HG03095 (cell line): ENCODE measurements around the gene MAPKAP1.
A peak's percentile ranks its signal among the peaks of the same experiment; 100 is the strongest.

Experiments
- ATAC-seq: cut with Tn5 transposase; IDR thresholded peaks from one replicate; pipeline ENCODE4 v1.9.1; 2021; ENCODE audit warnings: moderate library complexity; ENCODE audit not compliant: unreplicated experiment

Gene MAPKAP1

GRCh38 chr9:125517577-125517976 is 189.4 kb downstream of the MAPKAP1 start:
- no peak for ATAC-seq

- no peak for ATAC-seq
Measured at GRCh38 chr9:125515983-125516940, 190.7 kb downstream of the MAPKAP1 start.

GRCh38 chr9:125515281-125515680 is 191.7 kb downstream of the MAPKAP1 start:
- no peak for ATAC-seq

- ATAC-seq, result no peak
Measured at GRCh38 chr9:125514468-125514867, 192.5 kb downstream of the MAPKAP1 start.

- peak; percentile 84 for ATAC-seq
Measured at GRCh38 chr9:125513668-125514413, 193.2 kb downstream of the MAPKAP1 start.

- no peak for ATAC-seq
Measured at GRCh38 chr9:125513303-125513667, 193.7 kb downstream of the MAPKAP1 start.

- ATAC-seq, result no peak
Measured at GRCh38 chr9:125511789-125512660, 195.0 kb downstream of the MAPKAP1 start.

GRCh38 chr9:125510980-125511379 is 196.0 kb downstream of the MAPKAP1 start:
- no peak for ATAC-seq

GRCh38 chr9:125509476-125509875 is 197.5 kb downstream of the MAPKAP1 start:
- ATAC-seq, result no peak

GRCh38 chr9:125508249-125508648 is 198.8 kb downstream of the MAPKAP1 start:
- no peak for ATAC-seq

- ATAC-seq, result no peak
Measured at GRCh38 chr9:125507226-125507625, 199.8 kb downstream of the MAPKAP1 start.

GRCh38 chr9:125505988-125506438 is 201.0 kb downstream of the MAPKAP1 start:
- ATAC-seq, result no peak

- ATAC-seq, result no peak
Measured at GRCh38 chr9:125504616-125505015, 202.4 kb downstream of the MAPKAP1 start.

- no peak for ATAC-seq
Measured at GRCh38 chr9:125497906-125498305, 209.1 kb downstream of the MAPKAP1 start.

GRCh38 chr9:125497478-125497877 is 209.5 kb downstream of the MAPKAP1 start:
- ATAC-seq, result no peak

- ATAC-seq, result no peak
Measured at GRCh38 chr9:125496313-125496834, 210.6 kb downstream of the MAPKAP1 start.

GRCh38 chr9:125495172-125496119 is 211.6 kb downstream of the MAPKAP1 start:
- ATAC-seq, result no peak

- no peak for ATAC-seq
Measured at GRCh38 chr9:125494653-125494915, 212.4 kb downstream of the MAPKAP1 start.

- ATAC-seq, result no peak
Measured at GRCh38 chr9:125493881-125494652, 212.9 kb downstream of the MAPKAP1 start.
